ENCODE results near the gene GZF1.
A peak's percentile ranks its signal among the peaks of the same experiment; 100 is the strongest.
"Not testable (repeated sequence)": the region's sequence is repeated elsewhere in the genome, so short reads cannot be mapped to it uniquely, and the experiment has no call there.

GZF1 gene

DNA sequence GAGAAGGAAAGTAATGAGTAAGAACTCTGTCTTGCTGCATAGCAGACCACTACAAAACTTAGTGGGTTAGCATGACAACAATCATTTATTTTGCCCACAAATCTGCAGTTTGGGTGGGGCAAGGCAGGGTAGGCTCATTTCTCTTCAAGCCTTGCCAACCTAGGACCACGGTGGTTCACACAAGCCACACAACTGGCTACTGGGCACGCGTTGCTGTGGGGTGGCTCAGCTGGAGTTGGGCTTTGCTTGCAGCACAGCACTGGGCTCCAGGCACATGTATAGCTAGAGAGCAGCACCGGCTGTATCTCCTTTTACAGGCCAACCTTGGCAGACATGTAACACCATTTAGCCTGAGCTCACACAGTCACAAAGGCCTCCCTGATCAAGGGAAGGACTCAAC, 16.0 kb upstream of the GZF1 start:
- DNase-seq (ENCODE audit: low spot score) = no peak

DNA sequence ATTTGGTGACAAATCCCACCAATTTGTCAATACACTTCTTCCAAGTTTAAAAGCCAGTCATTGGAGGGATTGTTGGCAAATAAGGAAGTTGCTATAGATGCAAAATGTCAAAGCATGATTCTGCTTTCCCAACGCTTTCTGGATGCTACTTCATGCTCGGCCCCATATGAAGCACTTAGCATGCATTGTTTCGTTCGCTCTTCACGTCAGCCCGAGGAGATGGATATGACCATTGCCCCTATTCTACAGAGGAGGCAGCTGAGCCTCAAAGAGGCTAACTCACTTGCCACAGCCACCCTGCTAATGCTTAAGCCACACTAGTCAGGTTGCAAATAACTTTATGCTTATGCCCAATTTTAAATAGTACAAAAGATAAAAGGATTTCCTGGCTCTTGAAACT, 14.2 kb upstream of the GZF1 start:
- DNase-seq (ENCODE audit: low spot score) = no peak

DNA sequence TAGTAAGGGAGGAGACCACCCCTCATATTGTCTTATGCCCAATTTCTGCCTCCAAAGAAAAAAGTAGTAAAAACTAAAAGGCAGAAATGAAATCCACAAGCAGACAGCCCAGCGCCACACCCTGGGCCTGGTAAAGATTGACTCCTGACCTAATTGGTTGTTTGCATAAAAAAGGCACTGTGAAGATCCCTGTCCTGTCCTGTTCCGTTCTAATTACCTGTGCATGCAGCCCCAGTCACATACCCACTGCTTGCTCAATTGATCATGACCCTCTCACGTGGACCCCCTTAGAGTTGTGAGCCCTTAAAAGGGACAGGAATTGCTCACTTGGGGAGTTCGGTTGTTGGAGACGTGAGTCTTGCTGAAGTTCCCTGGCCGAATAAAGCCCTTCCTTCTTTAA, 13.5 kb upstream of the GZF1 start:
- not testable (repeated sequence) for DNase-seq (ENCODE audit: low spot score)

- no peak for DNase-seq (ENCODE audit: low spot score)
Measured at GRCh38 chr20:23349338-23350195, 12.4 kb upstream of the GZF1 start.

DNA sequence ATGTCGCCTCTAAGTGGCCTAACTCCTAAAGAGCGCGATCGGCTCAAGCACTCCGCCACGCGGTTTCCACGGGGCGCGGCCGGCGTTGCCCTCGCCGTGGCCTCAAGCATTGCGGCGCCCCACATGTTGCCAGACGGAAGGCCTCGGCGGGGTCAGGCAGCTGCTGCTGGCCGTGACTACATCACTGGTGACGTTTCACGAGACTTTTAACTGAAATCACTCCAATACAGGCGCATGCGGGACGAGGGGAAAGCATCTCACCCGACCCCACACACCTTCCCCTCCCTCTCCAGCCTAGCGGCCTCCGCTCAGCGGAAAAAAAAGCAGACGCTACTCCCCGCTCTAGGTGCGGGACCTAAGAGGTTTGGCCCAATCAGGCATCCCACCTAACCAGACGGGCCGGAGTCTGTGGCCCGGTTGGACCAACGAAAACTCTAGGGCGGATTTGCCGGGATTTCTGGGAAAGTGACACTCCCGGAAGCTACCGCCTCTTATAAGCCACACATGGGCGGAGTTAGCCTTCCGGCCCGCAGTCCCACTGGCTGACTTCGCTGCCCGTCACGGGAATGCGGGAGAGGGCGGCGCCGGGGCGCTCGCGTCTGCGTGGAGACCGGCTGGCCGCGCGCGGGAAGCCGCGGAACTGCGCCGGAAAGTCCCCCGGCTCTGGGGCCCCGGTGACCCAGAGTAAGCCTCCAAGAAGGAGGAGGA, 11.6 kb upstream of the GZF1 start, which contains the start of gene NXT1:
TSS of gene NXT1 (plus strand) at position 596 of the 708 bp plus-strand sequence. CDS start 3,251 bp downstream, outside the sequence.
- DNase-seq (ENCODE audit: low spot score) = peak; percentile 98

GRCh38 chr20:23350904-23351838, 10.8 kb upstream of the GZF1 start:
- DNase-seq (ENCODE audit: low spot score) = peak; percentile 49

DNA sequence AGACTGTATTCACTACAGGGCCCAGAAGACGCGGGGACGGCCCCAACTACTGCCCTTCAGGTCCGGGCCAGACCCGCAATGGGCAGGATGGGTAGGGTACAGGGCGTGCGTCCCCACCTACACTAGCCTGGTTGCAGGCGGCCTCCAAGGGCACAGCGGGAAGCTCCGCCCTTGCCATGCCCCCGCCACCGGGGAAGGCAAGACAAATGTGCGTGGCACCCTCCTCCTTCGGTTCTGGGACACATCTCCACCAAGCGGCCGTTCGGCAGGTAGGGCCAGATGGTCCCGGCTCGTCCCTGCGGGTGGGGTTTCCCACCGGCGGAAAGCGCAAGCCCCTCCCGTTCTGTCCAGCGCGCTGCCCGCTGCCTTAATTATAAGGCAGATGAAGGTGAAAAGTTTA, 5.8 kb upstream of the GZF1 start:
- no peak for DNase-seq (ENCODE audit: low spot score)

GRCh38 chr20:23357767-23358562, 4.0 kb upstream of the GZF1 start:
- DNase-seq (ENCODE audit: low spot score) = peak; percentile 97

DNA sequence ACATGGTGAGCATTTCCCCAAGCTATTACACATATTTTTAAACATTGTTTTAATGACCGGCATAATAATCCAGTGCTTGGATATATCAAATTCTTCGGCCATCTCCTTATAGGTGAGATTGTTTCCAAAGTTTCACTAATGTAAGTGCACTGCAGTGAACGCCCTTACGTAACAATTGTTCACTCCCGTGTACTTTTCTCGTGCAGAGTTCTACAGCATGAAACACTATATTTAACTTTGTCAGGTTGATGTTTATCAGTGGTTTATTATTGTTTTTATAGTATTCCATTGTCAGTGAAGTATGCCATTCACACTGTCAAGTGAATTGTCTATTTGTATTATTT, 3.4 kb upstream of the GZF1 start:
- no peak for DNase-seq (ENCODE audit: low spot score)

GRCh38 chr20:23358923-23359593, 2.9 kb upstream of the GZF1 start:
- DNase-seq (ENCODE audit: low spot score) = no peak

DNA sequence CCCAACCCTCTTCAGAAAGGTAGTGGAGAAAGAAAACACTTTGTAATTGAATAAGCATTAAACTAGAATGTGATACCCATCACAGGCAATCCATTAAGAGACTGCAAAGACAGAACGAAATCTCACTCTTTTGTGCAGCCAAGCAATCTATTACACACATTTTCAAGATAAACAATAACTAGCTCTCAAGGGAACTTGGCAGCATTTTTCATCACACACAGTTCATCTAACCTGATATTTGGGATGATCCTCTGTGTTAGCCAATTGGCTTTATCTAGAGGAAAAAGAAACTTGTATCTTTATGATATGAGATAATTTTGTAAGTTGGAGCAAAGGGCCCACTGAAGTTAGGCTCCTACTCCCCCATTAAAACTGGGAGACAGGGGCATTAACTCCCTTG, 1.5 kb upstream of the GZF1 start:
- no peak for DNase-seq (ENCODE audit: low spot score)

DNA sequence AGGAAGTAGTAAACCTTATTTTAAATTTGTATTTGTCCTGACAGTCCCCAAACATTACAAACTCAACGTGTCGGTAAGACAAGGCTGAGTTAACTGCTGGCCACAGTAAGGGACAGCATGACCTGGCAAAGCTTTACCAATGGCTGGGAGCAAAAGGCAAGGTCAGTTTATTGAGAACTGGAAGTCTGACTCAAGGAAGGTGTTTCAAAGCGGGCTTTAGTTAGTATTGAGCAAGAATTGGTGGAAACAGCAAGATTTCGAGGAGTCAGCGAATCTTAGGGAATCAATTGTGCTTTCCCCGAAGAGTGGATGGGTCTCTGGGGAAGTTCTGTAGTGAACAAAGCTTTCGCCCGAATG, 885 bp upstream of the GZF1 start:
- DNase-seq (ENCODE audit: low spot score) = peak; percentile 45

- no peak for DNase-seq (ENCODE audit: low spot score)
Measured at GRCh38 chr20:23362392-23363256, 642 bp downstream of the GZF1 start.

DNA sequence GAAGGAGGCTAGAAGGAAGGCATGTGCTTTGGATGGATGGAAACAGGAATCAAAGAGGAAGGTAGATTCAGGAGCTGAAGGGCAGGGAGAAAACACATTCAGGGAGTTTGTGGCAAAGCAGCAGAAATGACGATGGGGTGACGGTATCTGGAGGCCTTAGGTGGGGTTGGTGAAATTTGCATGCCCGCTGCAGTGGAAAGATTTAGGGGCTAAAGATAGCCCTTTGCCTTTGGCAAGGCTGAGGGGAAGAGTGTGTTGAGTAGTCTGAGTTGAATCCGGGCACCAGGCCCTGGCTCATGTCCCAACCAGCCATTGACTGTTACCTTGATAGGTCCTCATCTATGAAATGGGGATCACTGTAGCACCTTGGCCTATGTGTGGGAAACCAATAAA, 1.3 kb downstream of the GZF1 start:
- DNase-seq (ENCODE audit: low spot score) = no peak

- no peak for DNase-seq (ENCODE audit: low spot score)
Measured at GRCh38 chr20:23365390-23366165, 3.6 kb downstream of the GZF1 start.

DNA sequence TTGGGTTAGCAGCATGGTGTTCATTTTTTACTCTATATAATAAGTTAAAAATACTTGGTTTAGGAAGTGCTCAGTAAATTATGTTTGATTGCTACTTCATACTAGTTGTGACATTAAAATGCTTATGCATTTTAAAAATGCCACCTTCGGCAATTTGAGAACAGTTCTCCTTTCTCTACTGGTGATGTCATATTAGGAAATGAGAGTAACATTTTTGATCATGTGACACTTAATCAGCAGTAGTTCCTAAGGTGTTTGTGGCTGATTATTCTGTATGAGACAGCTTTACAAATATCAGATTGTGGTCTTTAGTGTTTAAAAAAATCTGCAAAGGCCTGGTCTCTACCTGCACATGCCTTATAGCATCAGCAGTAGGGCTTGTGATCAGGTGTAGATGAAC, 4.4 kb downstream of the GZF1 start:
- no peak for DNase-seq (ENCODE audit: low spot score)

- no peak for DNase-seq (ENCODE audit: low spot score)
Measured at GRCh38 chr20:23367770-23368169, 5.8 kb downstream of the GZF1 start.

- DNase-seq (ENCODE audit: low spot score) = no peak
Measured at GRCh38 chr20:23368316-23369071, 6.5 kb downstream of the GZF1 start.

All from globus pallidus (tissue), 1 donor.